ENCODE data around the gene SOBP. TPM values are rescaled to one million over a fixed set of nuclear protein-coding genes. Genes with fewer than 3 reads are reported as not detected.

Gene SOBP
- total and polyA plus RNA-seq, 4 donors = 8.2 to 20.2 (median 13.8) TPM

DNA sequence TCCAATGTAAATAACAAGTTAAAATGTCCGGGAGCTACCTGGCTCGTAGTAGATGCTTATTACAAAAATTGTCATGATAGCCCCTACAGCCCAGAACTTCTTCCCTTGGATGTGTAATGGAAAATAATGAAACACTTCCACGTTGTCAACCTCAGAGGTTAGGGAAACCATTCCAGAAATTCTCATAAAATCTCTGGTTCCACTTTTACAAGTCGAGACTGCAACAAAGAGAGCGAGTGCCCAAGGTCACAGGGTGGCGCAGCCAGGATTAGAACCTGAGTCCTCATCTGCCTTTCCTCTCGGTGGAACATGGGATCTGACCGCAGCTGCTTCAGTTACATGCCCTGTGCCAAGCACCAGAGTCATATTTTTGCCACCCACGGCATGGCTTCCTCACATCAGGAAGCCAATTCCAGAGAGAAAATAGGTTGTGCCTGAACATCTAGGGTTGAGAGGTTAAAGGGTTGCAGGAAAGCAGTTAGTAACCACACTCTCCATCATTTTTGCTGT is 157.6 kb downstream of the SOBP start:
- no peak overlapping the region for H3K27ac ChIP-seq (ENCODE audit: low read depth in 1 of 2, low read length in 2 of 2)

DNA sequence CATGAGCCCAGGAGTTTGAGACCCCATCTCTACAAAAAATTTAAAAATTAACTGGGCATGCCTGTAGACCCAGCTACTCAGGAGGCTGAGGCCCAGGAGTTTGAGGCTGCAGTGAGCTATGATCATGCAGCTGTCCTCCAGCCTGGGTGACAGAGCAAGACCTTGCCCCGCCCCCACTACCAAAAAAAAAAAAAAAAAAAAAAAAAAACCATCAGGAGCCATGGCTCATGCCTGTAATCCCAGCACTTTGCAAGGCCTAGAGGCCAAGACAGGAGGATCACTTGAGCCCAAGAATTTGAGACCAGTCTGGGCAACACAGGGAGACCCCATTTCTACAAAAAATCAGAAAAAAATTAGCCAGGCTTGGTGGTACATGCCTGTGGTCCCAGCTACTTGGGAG is 159.1 kb downstream of the SOBP start:
- Histone ChIP-seq H3K36me3 (ENCODE audit: control insufficient read depth in 1 of 2, insufficient read depth in 2 of 2, low read length in 1 of 2) (no peaks in the 10 kb centered on the region), H3K27me3 (ENCODE audit: control insufficient read depth in 1 of 2, insufficient read depth in 2 of 2, low read length in 1 of 2) (no peaks in the 10 kb centered on the region), H3K9me3 (ENCODE audit: control insufficient read depth, low read length) (no peaks in the 10 kb centered on the region), H3K4me3 (ENCODE audit: low read length in 2 of 2) (no peak overlapping the region), H3K27ac (ENCODE audit: low read depth in 1 of 2, low read length in 2 of 2) (no peak overlapping the region), H3K4me1 (ENCODE audit: control insufficient read depth in 1 of 2, insufficient read depth in 2 of 2, low read length in 2 of 2) (no peaks in the 10 kb centered on the region)
- DNase-seq (no peak), ATAC-seq (ENCODE audit: low FRiP score) (no peak)
- WGBS, 2 donors = 100% methylated on average over 1 of the region's 1 CpG
- intact Hi-C loops (cut with DNase I) = no loop called here

More for the DNA sequence above, 157.6 kb downstream of the SOBP start:
- no peaks in the 10 kb centered on the region for H3K27me3 ChIP-seq (ENCODE audit: control insufficient read depth in 1 of 2, insufficient read depth in 2 of 2, low read length in 1 of 2)
- no peaks in the 10 kb centered on the region for H3K9me3 ChIP-seq (ENCODE audit: control insufficient read depth, low read length)
- no peak overlapping the region for H3K4me3 ChIP-seq (ENCODE audit: low read length in 2 of 2)
- intact Hi-C loops (cut with DNase I) = no loop called here
- 88 to 89% methylated on average over 9 of the region's 9 CpGs for WGBS, 2 donors
- ATAC-seq (ENCODE audit: low FRiP score) (no peak), DNase-seq (no peak)
- H3K36me3 ChIP-seq (ENCODE audit: control insufficient read depth in 1 of 2, insufficient read depth in 2 of 2, low read length in 1 of 2) = no peaks in the 10 kb centered on the region
- H3K4me1 ChIP-seq (ENCODE audit: control insufficient read depth in 1 of 2, insufficient read depth in 2 of 2, low read length in 2 of 2) = no peaks in the 10 kb centered on the region

DNA sequence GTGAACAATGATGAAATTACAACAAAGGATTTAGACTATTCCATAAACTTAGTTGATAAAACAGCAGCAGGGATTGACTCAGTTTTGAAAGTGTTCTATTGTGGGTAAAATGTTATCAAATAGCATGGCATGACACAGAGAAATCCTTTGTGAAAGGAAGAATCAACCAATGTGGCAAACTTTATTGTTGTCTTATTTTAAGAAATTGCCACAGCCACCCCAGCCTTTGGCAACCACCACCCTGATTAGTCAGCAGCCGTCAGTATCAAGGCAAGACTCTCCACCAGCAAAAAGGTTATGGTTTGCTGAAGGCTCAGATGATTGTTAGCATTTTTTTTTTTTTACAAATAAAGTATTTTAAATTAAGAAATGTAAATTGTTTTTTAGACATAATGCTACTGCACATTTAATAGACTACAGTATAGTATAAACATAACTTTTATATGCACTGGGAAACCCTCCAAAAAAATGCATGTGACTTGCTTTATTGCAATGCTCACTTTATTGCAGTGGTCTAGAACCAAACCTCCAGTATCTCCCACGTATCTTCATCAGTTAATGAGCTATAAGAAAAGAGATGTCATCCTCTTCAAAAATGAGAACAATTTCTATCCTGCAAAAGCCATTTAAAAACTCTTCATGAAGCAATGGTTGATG is 162.7 kb downstream of the SOBP start:
- Histone ChIP-seq H3K27me3 (ENCODE audit: control insufficient read depth in 1 of 2, insufficient read depth in 2 of 2, low read length in 1 of 2) (no peaks in the 10 kb centered on the region), H3K9me3 (ENCODE audit: control insufficient read depth, low read length) (no peaks in the 10 kb centered on the region), H3K4me3 (ENCODE audit: low read length in 2 of 2) (no peak overlapping the region), H3K27ac (ENCODE audit: low read depth in 1 of 2, low read length in 2 of 2) (no peak overlapping the region), H3K4me1 (ENCODE audit: control insufficient read depth in 1 of 2, insufficient read depth in 2 of 2, low read length in 2 of 2) (no peaks in the 10 kb centered on the region), H3K36me3 (ENCODE audit: control insufficient read depth in 1 of 2, insufficient read depth in 2 of 2, low read length in 1 of 2) (no peaks in the 10 kb centered on the region)
- intact Hi-C loops (cut with DNase I) = no loop called here
- DNase-seq (no peak), ATAC-seq (ENCODE audit: low FRiP score) (no peak)
- 79 to 85% methylated on average over 2 of the region's 2 CpGs for whole genome bisulfite sequencing, 2 donors

DNA sequence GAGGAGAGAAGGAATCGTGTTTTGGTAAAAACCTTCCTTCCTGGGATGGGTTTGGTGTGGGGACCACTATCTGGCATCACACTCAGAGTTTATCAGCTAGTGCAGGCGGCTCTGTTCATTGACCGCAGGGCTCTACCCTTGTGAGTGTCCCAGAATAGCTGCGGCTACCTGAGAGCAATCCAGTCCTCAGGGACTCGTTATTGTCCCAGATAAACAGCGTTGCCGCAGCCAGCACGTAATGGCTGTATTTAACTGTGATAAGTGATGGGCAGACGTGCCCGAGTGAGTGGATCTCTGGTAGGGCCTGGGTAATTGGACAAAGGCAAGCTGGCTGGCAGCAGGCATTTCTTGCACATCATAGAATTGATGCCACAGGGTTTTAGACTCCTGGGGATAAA is 163.3 kb downstream of the SOBP start:
- H3K27me3 ChIP-seq (ENCODE audit: control insufficient read depth in 1 of 2, insufficient read depth in 2 of 2, low read length in 1 of 2) = no peaks in the 10 kb centered on the region
- 81 to 82% methylated on average over 10 of the region's 10 CpGs for WGBS, 2 donors
- intact Hi-C loops (cut with DNase I) = no loop called here
- no peaks in the 10 kb centered on the region for H3K36me3 ChIP-seq (ENCODE audit: control insufficient read depth in 1 of 2, insufficient read depth in 2 of 2, low read length in 1 of 2)
- no peak overlapping the region for H3K27ac ChIP-seq (ENCODE audit: low read depth in 1 of 2, low read length in 2 of 2)
- H3K4me1 ChIP-seq (ENCODE audit: control insufficient read depth in 1 of 2, insufficient read depth in 2 of 2, low read length in 2 of 2) = no peaks in the 10 kb centered on the region
- no peak for DNase-seq
- H3K9me3 ChIP-seq (ENCODE audit: control insufficient read depth, low read length) = no peaks in the 10 kb centered on the region
- H3K4me3 ChIP-seq (ENCODE audit: low read length in 2 of 2) = no peak overlapping the region
- no peak for ATAC-seq (ENCODE audit: low FRiP score)

DNA sequence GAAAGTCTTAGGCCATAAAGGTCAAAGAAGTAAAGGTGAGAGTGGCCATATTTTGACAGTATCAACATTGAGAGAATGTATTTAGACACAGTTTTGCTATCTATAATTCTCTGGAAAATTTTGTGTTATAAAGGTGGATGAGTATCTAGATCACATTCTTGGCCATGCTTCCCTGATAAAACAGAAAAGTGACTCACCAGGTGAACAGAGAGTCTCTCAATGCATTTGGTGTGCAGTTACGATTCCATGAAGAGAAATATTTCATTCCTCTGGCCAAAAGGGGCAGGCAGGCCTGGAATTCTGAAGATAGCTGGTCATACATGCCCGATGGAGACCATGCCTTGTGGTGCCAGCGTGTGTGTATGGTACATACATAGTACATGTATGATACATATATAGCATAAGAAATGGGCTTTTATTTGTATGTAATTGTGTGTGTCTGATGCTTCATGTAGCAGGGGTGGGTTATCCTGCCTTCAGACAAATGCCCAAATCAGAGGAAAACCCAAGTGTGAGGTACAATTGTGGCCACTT is 164.0 kb downstream of the SOBP start:
- Histone ChIP-seq H3K4me1 (ENCODE audit: control insufficient read depth in 1 of 2, insufficient read depth in 2 of 2, low read length in 2 of 2) (no peaks in the 10 kb centered on the region), H3K4me3 (ENCODE audit: low read length in 2 of 2) (no peak overlapping the region), H3K36me3 (ENCODE audit: control insufficient read depth in 1 of 2, insufficient read depth in 2 of 2, low read length in 1 of 2) (no peaks in the 10 kb centered on the region), H3K9me3 (ENCODE audit: control insufficient read depth, low read length) (no peaks in the 10 kb centered on the region), H3K27me3 (ENCODE audit: control insufficient read depth in 1 of 2, insufficient read depth in 2 of 2, low read length in 1 of 2) (no peaks in the 10 kb centered on the region), H3K27ac (ENCODE audit: low read depth in 1 of 2, low read length in 2 of 2) (no peak overlapping the region)
- intact Hi-C loops (cut with DNase I) = no loop called here
- DNase-seq (no peak), ATAC-seq (ENCODE audit: low FRiP score) (no peak)
- 94 to 96% methylated on average over 3 of the region's 3 CpGs for WGBS, 2 donors

DNA sequence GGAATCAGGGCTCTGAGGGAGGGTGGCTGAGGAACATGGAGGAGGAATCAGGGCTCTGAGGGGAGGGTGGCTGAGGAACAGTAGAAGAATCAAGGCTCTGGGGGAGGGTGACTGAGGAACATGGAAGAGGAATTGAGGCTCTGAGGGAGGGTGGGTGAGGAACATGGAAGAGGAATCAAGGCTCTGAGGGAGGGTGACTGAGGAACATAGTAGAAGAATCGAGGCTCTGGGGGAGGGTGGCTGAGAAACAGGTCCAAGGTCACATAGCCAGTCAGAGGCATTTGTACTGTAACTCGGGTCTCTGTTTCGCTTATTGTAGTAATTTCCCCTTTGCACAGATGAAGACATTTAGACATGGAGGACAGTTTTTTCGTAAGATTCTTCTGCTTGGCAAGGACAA is 164.8 kb downstream of the SOBP start:
- H3K27ac ChIP-seq (ENCODE audit: low read depth in 1 of 2, low read length in 2 of 2) = no peak overlapping the region
- no peaks in the 10 kb centered on the region for H3K36me3 ChIP-seq (ENCODE audit: control insufficient read depth in 1 of 2, insufficient read depth in 2 of 2, low read length in 1 of 2)
- no peaks in the 10 kb centered on the region for H3K27me3 ChIP-seq (ENCODE audit: control insufficient read depth in 1 of 2, insufficient read depth in 2 of 2, low read length in 1 of 2)
- no peak overlapping the region for H3K4me3 ChIP-seq (ENCODE audit: low read length in 2 of 2)
- no peaks in the 10 kb centered on the region for H3K9me3 ChIP-seq (ENCODE audit: control insufficient read depth, low read length)
- no peak for DNase-seq
- intact Hi-C loops (cut with DNase I) = no loop called here
- no peak for ATAC-seq (ENCODE audit: low FRiP score)
- 83% methylated on average over 4 of the region's 4 CpGs for WGBS, 2 donors
- no peaks in the 10 kb centered on the region for H3K4me1 ChIP-seq (ENCODE audit: control insufficient read depth in 1 of 2, insufficient read depth in 2 of 2, low read length in 2 of 2)

DNA sequence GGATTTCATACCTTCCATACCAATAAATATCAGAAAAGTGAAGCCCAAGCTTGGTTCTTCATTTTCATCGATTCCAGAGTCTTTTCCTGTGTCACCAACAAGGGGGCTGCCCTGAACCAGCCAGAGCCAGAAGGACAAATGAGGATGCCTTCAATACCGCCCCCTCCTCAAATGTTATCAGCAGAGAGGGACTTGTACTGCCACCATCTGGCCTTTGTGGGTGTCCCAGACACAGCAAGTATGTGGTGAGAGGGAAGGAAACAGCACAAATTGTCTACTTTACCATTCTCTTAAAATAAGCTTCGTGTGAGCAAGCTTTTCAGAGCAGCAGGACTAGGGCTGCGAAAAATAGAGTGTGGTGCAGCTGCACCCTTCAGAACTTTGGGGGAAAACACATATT is 165.3 kb downstream of the SOBP start:
- H3K27ac ChIP-seq (ENCODE audit: low read depth in 1 of 2, low read length in 2 of 2) = no peak overlapping the region
- no peaks in the 10 kb centered on the region for H3K27me3 ChIP-seq (ENCODE audit: control insufficient read depth in 1 of 2, insufficient read depth in 2 of 2, low read length in 1 of 2)

DNA sequence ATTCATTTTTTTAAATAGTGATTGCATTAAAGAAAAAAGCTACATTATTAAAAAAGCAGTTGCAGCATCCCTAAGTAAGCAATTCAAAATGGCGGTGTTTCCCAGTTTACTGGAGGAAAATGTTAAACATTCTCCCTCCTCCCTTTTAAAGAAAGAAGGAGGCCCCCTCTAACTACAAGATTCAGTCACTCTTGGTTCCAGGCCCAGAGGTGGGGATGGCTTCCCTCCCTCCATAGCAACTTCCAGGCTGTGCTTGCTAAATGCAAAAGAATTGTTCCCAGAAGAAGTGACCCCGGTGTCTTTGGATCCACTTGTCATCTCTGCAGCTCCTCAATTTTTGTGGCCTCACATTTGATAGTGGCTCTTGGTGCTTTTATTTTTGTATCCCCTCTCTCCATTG is 165.9 kb downstream of the SOBP start:
- Histone ChIP-seq H3K4me1 (ENCODE audit: control insufficient read depth in 1 of 2, insufficient read depth in 2 of 2, low read length in 2 of 2) (no peaks in the 10 kb centered on the region), H3K9me3 (ENCODE audit: control insufficient read depth, low read length) (no peaks in the 10 kb centered on the region), H3K4me3 (ENCODE audit: low read length in 2 of 2) (no peak overlapping the region), H3K36me3 (ENCODE audit: control insufficient read depth in 1 of 2, insufficient read depth in 2 of 2, low read length in 1 of 2) (peaks cover 0 to 1% of the 10 kb centered on the region in 2 donors), H3K27ac (ENCODE audit: low read depth in 1 of 2, low read length in 2 of 2) (no peak overlapping the region), H3K27me3 (ENCODE audit: control insufficient read depth in 1 of 2, insufficient read depth in 2 of 2, low read length in 1 of 2) (no peaks in the 10 kb centered on the region)
- 72 to 78% methylated on average over 2 of the region's 2 CpGs for WGBS, 2 donors
- ATAC-seq (ENCODE audit: low FRiP score) (no peak), DNase-seq (no peak)
- intact Hi-C loops (cut with DNase I) = no loop called here

More for the DNA sequence above, 165.3 kb downstream of the SOBP start:
- intact Hi-C loops (cut with DNase I) = no loop called here
- H3K4me1 ChIP-seq (ENCODE audit: control insufficient read depth in 1 of 2, insufficient read depth in 2 of 2, low read length in 2 of 2) = no peaks in the 10 kb centered on the region
- H3K4me3 ChIP-seq (ENCODE audit: low read length in 2 of 2) = no peak overlapping the region
- ATAC-seq (ENCODE audit: low FRiP score) (no peak), DNase-seq (no peak)
- H3K9me3 ChIP-seq (ENCODE audit: control insufficient read depth, low read length) = no peaks in the 10 kb centered on the region
- 56 to 57% methylated on average over 4 of the region's 4 CpGs for WGBS, 2 donors
- peaks cover 0 to under 1% of the 10 kb centered on the region in 2 donors for H3K36me3 ChIP-seq (ENCODE audit: control insufficient read depth in 1 of 2, insufficient read depth in 2 of 2, low read length in 1 of 2)

DNA sequence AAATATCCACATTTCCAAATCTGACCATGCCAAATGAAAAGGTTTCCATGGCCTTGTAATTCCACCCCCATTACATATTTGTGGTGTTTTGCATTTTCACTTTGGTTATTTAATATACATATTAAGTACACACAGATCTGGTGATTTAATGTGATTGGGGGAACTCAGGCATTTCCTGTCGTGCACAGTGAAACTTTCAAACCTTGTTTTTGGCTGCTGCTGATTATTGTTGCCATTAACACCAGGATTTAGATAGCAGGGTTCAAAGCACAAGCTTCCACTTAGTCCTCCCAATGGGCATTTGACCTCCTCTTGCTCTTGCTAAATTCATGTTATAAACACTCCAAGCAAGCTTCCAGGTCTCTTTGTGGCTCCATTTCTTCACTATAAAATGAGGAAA is 166.5 kb downstream of the SOBP start:
- Histone ChIP-seq H3K4me3 (ENCODE audit: low read length in 2 of 2) (no peak overlapping the region), H3K27ac (ENCODE audit: low read depth in 1 of 2, low read length in 2 of 2) (no peak overlapping the region), H3K27me3 (ENCODE audit: control insufficient read depth in 1 of 2, insufficient read depth in 2 of 2, low read length in 1 of 2) (no peaks in the 10 kb centered on the region), H3K4me1 (ENCODE audit: control insufficient read depth in 1 of 2, insufficient read depth in 2 of 2, low read length in 2 of 2) (no peaks in the 10 kb centered on the region), H3K36me3 (ENCODE audit: control insufficient read depth in 1 of 2, insufficient read depth in 2 of 2, low read length in 1 of 2) (peaks cover 0 to 1% of the 10 kb centered on the region in 2 donors), H3K9me3 (ENCODE audit: control insufficient read depth, low read length) (no peaks in the 10 kb centered on the region)
- DNase-seq (no peak), ATAC-seq (ENCODE audit: low FRiP score) (no peak)
- WGBS, 2 donors = 73 to 76% methylated on average over 1 of the region's 1 CpG
- intact Hi-C loops (cut with DNase I) = no loop called here

All from aorta (tissue), 5 donors.